Epithelial cell of esophagus (primary cell): ENCODE measurements around the gene MCL1.

ENCODE experiments used
- DNase-seq: peaks from one replicate; pipeline ENCODE4 v3.0.0; 2010; ENCODE audit warnings: low read depth
- H3K4me3 ChIP-seq: 2 replicates; pipeline ENCODE4 v1.5.1; 2011; ENCODE audit warnings: mild to moderate bottlenecking, low read length, control low read depth
- CTCF ChIP-seq: IDR thresholded peaks from 2 replicates; pipeline ENCODE4 v1.5.1; 2011; ENCODE audit warnings: low read depth, mild to moderate bottlenecking, low read length, control low read depth, inconsistent platforms; ENCODE audit not compliant: insufficient read depth; ENCODE audit errors: missing control alignments

The MCL1 gene

GRCh38 chr1:150555971-150556865, 23.2 kb downstream of the MCL1 start:
- no peak for DNase-seq
- TF ChIP-seq CTCF = no peak
- H3K4me3 ChIP-seq = no peak overlapping the region

- TF ChIP-seq CTCF = no peak
- no peak for DNase-seq
- H3K4me3 ChIP-seq = no peak overlapping the region
Measured at GRCh38 chr1:150555198-150555970, 24.0 kb downstream of the MCL1 start.

- no peak for TF ChIP-seq CTCF
- DNase-seq = no peak
- no peak overlapping the region for H3K4me3 ChIP-seq
Measured at GRCh38 chr1:150554086-150554452, 25.3 kb downstream of the MCL1 start.

DNA sequence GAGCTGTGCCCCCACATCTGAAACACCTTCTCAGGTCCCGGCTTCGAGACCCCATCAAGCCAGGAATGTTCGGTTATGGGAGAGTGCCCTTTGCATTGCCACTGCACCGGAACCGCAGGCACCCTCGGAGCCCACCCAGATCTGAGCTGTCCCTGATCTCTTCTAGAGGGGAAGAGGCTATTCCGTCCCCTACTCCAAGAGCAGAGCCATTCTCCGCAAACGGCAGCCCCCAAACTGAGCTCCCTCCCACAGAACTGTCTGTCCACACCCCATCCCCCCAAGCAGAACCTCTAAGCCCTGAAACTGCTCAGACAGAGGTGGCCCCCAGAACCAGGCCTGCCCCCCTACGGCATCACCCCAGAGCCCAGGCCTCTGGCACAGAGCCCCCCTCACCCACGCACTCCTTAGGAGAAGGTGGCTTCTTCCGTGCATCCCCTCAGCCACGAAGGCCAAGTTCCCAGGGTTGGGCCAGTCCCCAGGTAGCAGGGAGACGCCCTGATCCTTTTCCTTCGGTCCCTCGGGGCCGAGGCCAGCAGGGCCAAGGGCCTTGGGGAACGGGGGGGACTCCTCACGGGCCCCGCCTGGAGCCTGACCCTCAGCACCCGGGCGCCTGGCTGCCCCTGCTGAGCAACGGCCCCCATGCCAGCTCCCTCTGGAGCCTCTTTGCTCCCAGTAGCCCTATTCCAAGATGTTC, 25.9 kb downstream of the MCL1 start:
- no peak overlapping the region for H3K4me3 ChIP-seq
- DNase-seq = no peak
- no peak for TF ChIP-seq CTCF

- TF ChIP-seq CTCF = no peak
- DNase-seq = no peak
- H3K4me3 ChIP-seq = no peak overlapping the region
Measured at GRCh38 chr1:150552911-150553289, 26.5 kb downstream of the MCL1 start.

DNA sequence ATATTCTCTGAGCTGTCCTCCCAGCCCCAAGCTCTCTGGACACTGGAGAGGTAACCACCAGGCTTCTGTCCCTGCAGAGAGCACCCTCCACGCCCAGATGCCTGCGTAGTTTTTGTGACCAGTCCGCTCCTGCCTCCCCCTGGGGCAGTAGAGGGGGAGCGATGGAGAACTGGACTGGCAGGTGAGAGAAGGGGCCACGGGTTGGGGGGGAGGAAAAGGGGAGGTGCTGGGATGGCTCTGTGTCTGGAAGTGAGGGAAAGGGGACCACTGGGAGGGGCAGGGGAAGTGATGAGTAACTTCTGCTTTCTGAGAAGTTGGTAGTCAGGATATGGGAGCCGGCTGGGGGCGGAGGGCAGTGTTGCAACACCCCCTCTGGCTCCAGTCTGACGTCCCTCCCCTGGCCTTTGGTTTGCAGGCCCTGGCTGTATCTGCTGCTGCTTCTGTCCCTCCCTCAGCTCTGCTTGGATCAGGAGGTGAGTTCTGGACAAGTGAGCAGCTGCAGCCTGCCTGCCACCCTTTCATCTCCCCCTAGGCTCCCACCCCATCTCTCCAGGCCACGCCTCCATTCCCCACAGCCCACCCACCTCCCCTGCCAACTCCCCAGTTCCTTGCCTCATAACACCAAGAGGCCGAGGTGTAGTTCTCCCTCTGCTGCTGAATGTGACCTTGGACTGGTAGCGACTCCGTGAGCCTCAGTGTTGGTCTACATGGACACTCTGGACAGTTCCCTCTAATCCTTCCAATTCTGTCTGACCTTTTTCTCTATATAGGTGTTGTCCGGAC, 27.1 kb downstream of the MCL1 start:
- peak; percentile 92 for DNase-seq
- no peak for TF ChIP-seq CTCF
- H3K4me3 ChIP-seq = no peak overlapping the region
